ENCODE data around the gene NNAT. TPM values are rescaled to one million over a fixed set of nuclear protein-coding genes. Genes with fewer than 3 reads are reported as not detected.

NNAT gene
- polyA plus RNA-seq, 6 donors from 2014 or later = 0.39 TPM; not detected in 5

GRCh38 chr20:37559312-37560027, 38.4 kb downstream of the NNAT start:
- Mint-ChIP-seq H3K36me3 (no peaks in the 10 kb centered on the region), H3K4me3 (no peak overlapping the region), H3K9me3 (no peaks in the 10 kb centered on the region), H3K4me1 (no peaks in the 10 kb centered on the region), H3K27ac (peak overlapping the region in 1 of 6 donors; percentile 50), H3K27me3 (peaks cover 42 to 60% (median 51%) of the 10 kb centered on the region in 3 donors)
- no peak for DNase-seq
- no peak for ATAC-seq (ENCODE audit: low read depth in 2 of 2)

GRCh38 chr20:37560629-37561028, 39.6 kb downstream of the NNAT start:
- DNase-seq (no peak), ATAC-seq (ENCODE audit: low read depth in 2 of 2) (no peak)
- Mint-ChIP-seq H3K9me3 (no peaks in the 10 kb centered on the region), H3K4me1 (no peaks in the 10 kb centered on the region), H3K4me3 (no peak overlapping the region), H3K27me3 (peaks cover 46 to 62% (median 49%) of the 10 kb centered on the region in 3 donors), H3K36me3 (no peaks in the 10 kb centered on the region), H3K27ac (no peak overlapping the region)

GRCh38 chr20:37562695-37563480, 41.8 kb downstream of the NNAT start:
- H3K4me3 Mint-ChIP-seq = no peak overlapping the region
- H3K27me3 Mint-ChIP-seq = peaks cover 43 to 62% (median 44%) of the 10 kb centered on the region in 3 donors
- H3K9me3 Mint-ChIP-seq = no peaks in the 10 kb centered on the region
- ATAC-seq (ENCODE audit: low read depth in 2 of 2) (no peak), DNase-seq (no peak)
- H3K4me1 Mint-ChIP-seq = peaks cover 4 to 6% (median 5%) of the 10 kb centered on the region in 3 donors
- no peak overlapping the region for H3K27ac Mint-ChIP-seq
- no peaks in the 10 kb centered on the region for H3K36me3 Mint-ChIP-seq

GRCh38 chr20:37564016-37564387, 43.0 kb downstream of the NNAT start:
- DNase-seq (no peak), ATAC-seq (ENCODE audit: low read depth in 2 of 2) (no peak)
- Mint-ChIP-seq H3K36me3 (no peaks in the 10 kb centered on the region), H3K27me3 (peaks cover 48 to 71% (median 49%) of the 10 kb centered on the region in 3 donors), H3K4me3 (peak overlapping the region in 1 of 8 donors; percentile 9), H3K4me1 (peaks cover 7 to 9% (median 8%) of the 10 kb centered on the region in 3 donors), H3K9me3 (no peaks in the 10 kb centered on the region), H3K27ac (no peak overlapping the region)

- no peaks in the 10 kb centered on the region for H3K9me3 Mint-ChIP-seq
- H3K27ac Mint-ChIP-seq = no peak overlapping the region
- H3K36me3 Mint-ChIP-seq = no peaks in the 10 kb centered on the region
- peaks cover 46 to 73% (median 49%) of the 10 kb centered on the region in 3 donors for H3K27me3 Mint-ChIP-seq
- H3K4me3 Mint-ChIP-seq = peak overlapping the region in 1 of 8 donors; percentile 9
- DNase-seq (peak; percentile 37), ATAC-seq (ENCODE audit: low read depth in 2 of 2) (peak; percentile 46 to 58)
- H3K4me1 Mint-ChIP-seq = peaks cover 7 to 9% (median 8%) of the 10 kb centered on the region in 3 donors
Measured at GRCh38 chr20:37564388-37565133, 43.5 kb downstream of the NNAT start.

- Mint-ChIP-seq H3K36me3 (no peaks in the 10 kb centered on the region), H3K9me3 (no peaks in the 10 kb centered on the region), H3K27me3 (peaks cover 49 to 73% (median 52%) of the 10 kb centered on the region in 3 donors), H3K27ac (no peak overlapping the region), H3K4me3 (peak overlapping the region in 1 of 8 donors; percentile 0), H3K4me1 (peaks cover 7 to 9% (median 8%) of the 10 kb centered on the region in 3 donors)
- ATAC-seq (ENCODE audit: low read depth in 2 of 2) (no peak), DNase-seq (no peak)
Measured at GRCh38 chr20:37565134-37565811, 44.2 kb downstream of the NNAT start.

- Mint-ChIP-seq H3K9me3 (no peaks in the 10 kb centered on the region), H3K4me1 (peaks cover 7 to 9% (median 8%) of the 10 kb centered on the region in 3 donors), H3K27ac (no peak overlapping the region), H3K4me3 (no peak overlapping the region), H3K27me3 (peaks cover 43 to 77% (median 58%) of the 10 kb centered on the region in 3 donors), H3K36me3 (no peaks in the 10 kb centered on the region)
- no peak for DNase-seq
- ATAC-seq (ENCODE audit: low read depth in 2 of 2) = no peak
Measured at GRCh38 chr20:37566590-37567330, 45.7 kb downstream of the NNAT start.

GRCh38 chr20:37567331-37567665, 46.2 kb downstream of the NNAT start:
- Mint-ChIP-seq H3K4me1 (peaks cover 7 to 9% (median 8%) of the 10 kb centered on the region in 3 donors), H3K9me3 (no peaks in the 10 kb centered on the region), H3K4me3 (no peak overlapping the region), H3K36me3 (no peaks in the 10 kb centered on the region), H3K27me3 (peaks cover 41 to 76% (median 58%) of the 10 kb centered on the region in 3 donors), H3K27ac (no peak overlapping the region)
- no peak for DNase-seq
- no peak for ATAC-seq (ENCODE audit: low read depth in 2 of 2)

- Mint-ChIP-seq H3K4me1 (peaks cover 7 to 9% (median 8%) of the 10 kb centered on the region in 3 donors), H3K27me3 (peaks cover 39 to 79% (median 60%) of the 10 kb centered on the region in 3 donors), H3K4me3 (no peak overlapping the region), H3K9me3 (no peaks in the 10 kb centered on the region), H3K27ac (peak overlapping the region in 2 of 6 donors; percentile 39 to 57), H3K36me3 (peaks cover 0 to 5% of the 10 kb centered on the region in 2 donors)
- ATAC-seq (ENCODE audit: low read depth in 2 of 2) = no peak
- no peak for DNase-seq
Measured at GRCh38 chr20:37567671-37568588, 46.9 kb downstream of the NNAT start.

- Mint-ChIP-seq H3K27me3 (peaks cover 28 to 73% (median 66%) of the 10 kb centered on the region in 3 donors), H3K27ac (no peak overlapping the region), H3K4me1 (peaks cover 7 to 16% (median 9%) of the 10 kb centered on the region in 3 donors), H3K4me3 (peak overlapping the region in 1 of 8 donors; percentile 8), H3K36me3 (peaks cover 0 to 8% of the 10 kb centered on the region in 2 donors), H3K9me3 (peaks cover 0 to 3% (median 0%) of the 10 kb centered on the region in 7 donors)
- no peak for ATAC-seq (ENCODE audit: low read depth in 2 of 2)
- no peak for DNase-seq
Measured at GRCh38 chr20:37570419-37570818, 49.4 kb downstream of the NNAT start.

- Mint-ChIP-seq H3K27ac (no peak overlapping the region), H3K4me1 (peaks cover 10 to 21% (median 14%) of the 10 kb centered on the region in 3 donors), H3K9me3 (peaks cover 0 to 3% (median 0%) of the 10 kb centered on the region in 7 donors), H3K27me3 (peaks cover 25 to 69% (median 62%) of the 10 kb centered on the region in 3 donors), H3K4me3 (no peak overlapping the region), H3K36me3 (peaks cover 0 to 8% of the 10 kb centered on the region in 2 donors)
- DNase-seq (no peak), ATAC-seq (ENCODE audit: low read depth in 2 of 2) (no peak)
Measured at GRCh38 chr20:37571033-37571432, 50.0 kb downstream of the NNAT start.
